ENCODE data around the gene FADS3.

The FADS3 gene

GRCh38 chr11:61833471-61833870 lies 57.9 kb downstream of the FADS3 start:
- DNase-seq = no peak

- DNase-seq = no peak
Observed at GRCh38 chr11:61832754-61833153, 58.6 kb downstream of the FADS3 start.

GRCh38 chr11:61832207-61832606 lies 59.1 kb downstream of the FADS3 start:
- DNase-seq = no peak

GRCh38 chr11:61830237-61831105 lies 60.9 kb downstream of the FADS3 start:
- DNase-seq = peak; percentile 31

GRCh38 chr11:61829806-61830205 lies 61.5 kb downstream of the FADS3 start:
- DNase-seq = no peak

GRCh38 chr11:61828629-61829407 lies 62.5 kb downstream of the FADS3 start:
- DNase-seq = peak; percentile 24

- no peak for DNase-seq
Observed at GRCh38 chr11:61828379-61828628, 63.0 kb downstream of the FADS3 start.

- peak; percentile 96 for DNase-seq
Observed at GRCh38 chr11:61827571-61828378, 63.6 kb downstream of the FADS3 start, which contains the start of gene FADS2. Gene FADS2 (plus strand): TSS chr11:61828300. CDS start chr11:61828391, 91 bp downstream.

GRCh38 chr11:61826930-61827570 lies 64.3 kb downstream of the FADS3 start:
- no peak for DNase-seq
